NCI-H187 (cell line): ENCODE results near the gene COMMD2.

ENCODE experiments used
- DNase-seq, 2 experiments: peaks; one replicate each; lab custom pipeline; 2025; lab: John Stamatoyannopoulos, UW

Gene COMMD2

DNA sequence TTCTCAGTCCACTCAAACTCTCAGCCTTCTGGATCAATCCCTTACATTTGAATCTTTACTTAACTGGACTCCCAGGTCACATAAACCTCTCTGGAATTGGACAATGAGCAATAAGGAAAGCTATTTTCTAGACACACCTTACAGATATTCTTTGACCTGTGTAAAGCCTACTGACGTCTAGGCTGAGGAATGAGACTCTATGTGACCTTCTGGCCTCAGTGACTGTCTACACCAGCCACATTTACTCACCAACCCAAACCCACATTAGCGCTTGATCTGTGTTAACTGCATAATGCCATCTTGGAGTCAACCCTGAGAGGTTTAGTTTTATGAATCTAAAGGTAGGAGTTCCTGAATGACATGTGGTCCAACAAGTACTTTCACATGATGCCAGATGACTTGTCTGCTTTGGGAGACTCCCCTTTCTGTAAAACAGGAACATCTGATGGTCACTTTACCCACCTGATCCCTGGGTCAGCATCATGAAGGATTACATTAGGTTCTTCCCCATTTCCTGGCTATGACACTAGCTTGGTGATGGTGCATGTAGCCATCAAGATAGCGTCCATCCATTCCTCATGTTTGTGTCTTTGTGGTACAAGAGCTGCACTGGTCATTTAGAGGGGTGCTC is 11.4 kb upstream of the COMMD2 start:
- DNase-seq: no peak

DNA sequence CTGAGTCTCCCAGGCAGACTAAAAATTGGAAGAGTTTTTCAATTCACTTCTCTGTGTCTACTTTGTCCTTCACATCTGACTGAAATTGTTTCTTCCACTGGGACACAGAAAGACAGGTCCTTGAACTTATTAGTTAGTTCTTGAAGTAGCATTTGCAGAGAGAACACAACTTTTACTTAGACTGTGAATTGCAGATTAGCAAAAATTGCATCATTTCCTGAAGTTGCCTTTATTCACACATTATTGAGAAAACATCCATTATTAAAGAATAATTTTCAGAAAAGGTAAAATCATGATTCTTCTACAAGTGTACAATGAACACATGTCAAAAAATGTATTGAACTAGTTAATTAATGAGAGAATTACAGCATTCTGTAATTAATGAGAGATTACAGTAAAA is 1.4 kb upstream of the COMMD2 start:
- DNase-seq: no peak

GRCh38 chr3:149752788-149753136 is 473 bp upstream of the COMMD2 start:
- no peak for DNase-seq

- DNase-seq: no peak
These were observed 738 bp downstream of the COMMD2 start for GRCh38 chr3:149751551-149751950.

- DNase-seq: no peak
These were observed 7.7 kb downstream of the COMMD2 start for GRCh38 chr3:149744606-149745005.

DNA sequence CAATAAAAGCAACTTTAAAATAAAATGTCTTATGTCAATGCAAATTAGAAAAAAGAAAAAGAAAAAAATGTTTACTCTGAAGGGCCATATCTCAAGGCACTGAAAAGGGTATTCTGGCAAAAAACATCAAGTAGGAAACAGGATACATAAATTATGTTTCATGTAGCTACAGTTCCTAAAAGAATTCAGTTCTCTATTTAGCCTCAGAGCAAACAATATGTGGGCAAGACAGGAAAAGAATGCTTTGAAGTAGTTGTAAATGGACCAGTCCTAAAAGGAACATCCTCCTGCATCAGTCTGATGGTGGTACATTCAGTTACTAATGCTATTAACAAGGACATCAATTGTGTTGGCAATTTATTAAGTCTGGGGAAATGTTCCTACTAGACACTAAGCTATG is 8.1 kb downstream of the COMMD2 start:
- no peak for DNase-seq

DNA sequence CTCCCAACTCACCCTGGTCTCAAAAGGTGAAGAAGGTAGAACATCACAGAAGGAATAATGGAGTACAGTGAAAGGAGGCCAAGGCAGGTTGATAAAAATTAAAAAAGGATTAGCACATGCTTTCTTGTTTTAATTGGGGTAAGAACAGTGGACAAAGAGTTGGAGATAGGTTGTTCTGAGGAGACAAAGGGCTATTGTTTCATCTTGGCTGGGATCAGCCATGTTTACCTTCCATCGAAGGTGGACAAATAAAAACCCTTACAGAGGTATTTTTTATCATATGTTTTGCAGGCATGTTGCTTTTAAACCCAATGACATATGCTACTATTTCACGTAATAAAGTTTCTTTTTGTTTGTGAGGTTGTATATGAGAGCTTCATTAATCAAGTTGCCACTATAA is 12.9 kb downstream of the COMMD2 start:
- no peak for DNase-seq

DNA sequence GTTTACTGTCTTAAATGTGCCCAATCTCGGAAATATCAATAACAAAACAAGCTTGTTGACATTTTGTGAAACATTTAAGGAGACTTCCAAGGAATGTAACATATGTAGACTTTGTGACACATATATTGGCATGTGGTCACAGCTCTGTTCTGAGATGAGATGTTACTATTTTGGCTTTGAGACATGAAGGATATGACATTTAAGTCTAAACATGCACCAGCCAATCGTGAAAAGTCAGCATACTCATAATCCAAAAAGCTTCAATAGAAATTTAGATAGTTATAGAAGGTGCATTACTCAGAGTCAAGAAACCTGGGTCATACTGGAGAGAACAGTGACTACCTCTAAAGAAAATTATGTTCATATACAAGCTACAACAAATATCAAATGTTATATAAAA is 13.4 kb downstream of the COMMD2 start:
- DNase-seq: no peak

DNA sequence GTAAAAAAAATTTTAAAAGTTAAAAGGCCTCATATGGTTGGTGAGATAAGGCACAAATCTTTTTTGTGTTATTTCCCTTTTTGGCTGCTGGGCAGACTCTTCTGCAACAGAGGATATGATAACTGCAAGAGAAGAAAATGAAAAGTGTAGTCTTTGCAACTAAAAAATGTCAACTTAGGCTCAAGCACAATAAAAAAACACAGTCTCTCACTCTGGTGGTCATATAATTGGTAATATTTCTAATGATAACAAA is 15.4 kb downstream of the COMMD2 start:
- no peak for DNase-seq

- no peak for DNase-seq
These were observed 15.9 kb downstream of the COMMD2 start for GRCh38 chr3:149736175-149736952.

DNA sequence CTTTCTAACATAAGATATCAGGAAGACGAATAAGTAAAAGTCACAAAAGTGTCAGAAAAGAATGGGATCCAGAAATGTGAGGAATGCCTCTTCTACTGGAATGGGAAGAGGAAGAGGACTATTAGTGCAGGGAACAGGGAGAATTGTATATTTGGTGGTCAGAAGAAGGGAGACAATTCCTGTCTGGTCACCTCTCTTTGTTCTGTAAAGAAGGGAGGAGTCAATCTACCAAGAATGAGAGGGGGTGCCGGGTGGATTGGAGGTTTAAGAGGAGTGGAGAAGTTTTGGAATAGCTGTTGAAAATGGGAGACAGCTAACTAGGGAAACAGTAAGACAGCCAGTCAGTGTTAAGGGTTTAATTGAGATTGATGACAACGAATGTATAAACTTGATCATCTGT is 20.1 kb downstream of the COMMD2 start:
- DNase-seq: no peak

DNA sequence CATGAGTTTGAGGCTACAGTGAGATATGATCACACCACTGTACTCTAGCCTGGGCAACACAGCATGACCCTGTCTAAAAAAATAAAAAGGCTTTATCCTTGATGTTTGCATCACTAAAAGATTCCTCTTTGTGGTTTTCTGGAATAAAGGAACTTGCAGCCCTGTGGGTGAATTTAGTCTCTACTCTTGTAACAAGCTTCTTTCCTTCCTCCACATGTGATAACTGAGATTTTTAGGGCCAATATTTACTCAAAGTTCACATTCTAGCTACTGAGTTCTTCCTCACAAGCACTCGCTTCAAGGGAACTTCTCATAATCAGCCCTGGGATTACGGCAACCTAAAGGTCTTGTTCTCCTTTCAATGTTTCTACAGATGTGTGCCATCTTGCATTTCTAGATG is 24.6 kb downstream of the COMMD2 start:
- DNase-seq: no peak

DNA sequence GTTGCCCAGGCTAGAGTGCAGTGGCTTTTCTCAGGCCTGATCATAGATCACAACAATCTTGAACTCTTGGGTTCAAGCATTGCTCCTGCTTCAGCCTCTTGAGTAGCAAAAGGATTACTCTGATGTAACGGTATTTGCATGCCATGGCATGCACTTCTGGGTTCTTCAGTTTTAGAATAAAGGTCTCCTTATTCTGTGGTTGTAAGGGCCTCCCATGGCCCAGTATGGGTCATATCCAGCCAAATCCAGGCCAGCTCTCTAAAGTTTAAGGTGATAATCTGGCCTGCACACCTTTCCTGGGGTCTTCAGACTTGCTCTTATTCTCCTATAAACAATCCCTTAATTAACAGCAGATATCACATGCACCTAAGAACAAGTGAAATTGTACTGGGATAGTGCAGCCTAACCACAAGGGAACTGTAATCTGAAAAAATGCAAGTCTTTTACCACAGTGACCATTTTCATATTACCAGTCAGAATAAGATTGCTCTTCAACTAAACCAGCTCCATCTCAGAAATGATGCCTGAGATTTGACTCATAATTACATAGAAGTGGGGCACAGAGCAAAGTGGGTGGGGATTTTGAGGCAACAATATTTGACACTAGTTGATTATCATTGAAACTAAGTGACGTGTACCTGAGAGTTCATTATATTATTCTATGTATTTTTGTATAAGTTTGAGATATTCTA is 25.4 kb downstream of the COMMD2 start:
- DNase-seq: no peak

DNA sequence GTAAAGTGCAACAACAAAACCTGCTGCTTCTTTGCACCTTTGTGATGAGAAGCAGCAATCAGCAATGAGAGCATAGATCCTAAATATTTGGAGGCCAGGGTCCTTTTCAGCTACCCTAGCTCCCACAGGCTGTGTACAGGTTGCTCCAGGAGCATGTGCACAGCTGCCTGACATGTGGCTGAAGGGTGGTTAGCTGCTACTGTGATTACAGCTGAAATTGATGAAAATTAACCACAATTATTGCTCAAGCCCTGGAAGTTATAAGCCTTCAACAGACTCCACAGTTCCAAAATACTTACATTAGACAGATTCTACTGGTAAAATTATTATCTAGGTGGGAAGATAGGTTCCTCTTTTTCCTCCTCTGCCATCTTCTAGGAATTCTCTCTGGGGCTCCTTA is 28.5 kb downstream of the COMMD2 start:
- DNase-seq: no peak

DNA sequence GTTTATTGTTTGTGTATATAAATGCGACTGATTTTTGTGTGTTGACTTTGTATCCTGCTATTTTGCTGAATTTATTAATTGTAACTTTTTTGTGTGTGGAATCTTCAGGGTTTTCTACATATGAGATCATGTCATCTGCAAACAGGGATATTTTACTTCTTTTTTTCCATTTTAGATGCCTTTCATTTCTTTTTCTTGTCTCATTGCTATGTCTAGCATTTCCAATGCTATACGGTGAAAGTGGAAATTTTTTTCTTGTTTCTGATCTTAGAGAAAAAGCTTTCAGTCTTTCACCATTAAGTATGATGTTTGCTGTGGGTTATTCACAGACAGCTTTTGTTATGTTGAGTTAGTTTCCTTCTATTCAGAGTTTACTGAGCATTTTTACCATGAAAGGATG is 31.4 kb downstream of the COMMD2 start:
- no peak for DNase-seq

GRCh38 chr3:149717391-149718056 is 34.8 kb downstream of the COMMD2 start:
- DNase-seq: no peak

- no peak for DNase-seq
These were observed 35.3 kb downstream of the COMMD2 start for GRCh38 chr3:149716984-149717383.

- DNase-seq: no peak
These were observed 37.0 kb downstream of the COMMD2 start for GRCh38 chr3:149715247-149715646.

DNA sequence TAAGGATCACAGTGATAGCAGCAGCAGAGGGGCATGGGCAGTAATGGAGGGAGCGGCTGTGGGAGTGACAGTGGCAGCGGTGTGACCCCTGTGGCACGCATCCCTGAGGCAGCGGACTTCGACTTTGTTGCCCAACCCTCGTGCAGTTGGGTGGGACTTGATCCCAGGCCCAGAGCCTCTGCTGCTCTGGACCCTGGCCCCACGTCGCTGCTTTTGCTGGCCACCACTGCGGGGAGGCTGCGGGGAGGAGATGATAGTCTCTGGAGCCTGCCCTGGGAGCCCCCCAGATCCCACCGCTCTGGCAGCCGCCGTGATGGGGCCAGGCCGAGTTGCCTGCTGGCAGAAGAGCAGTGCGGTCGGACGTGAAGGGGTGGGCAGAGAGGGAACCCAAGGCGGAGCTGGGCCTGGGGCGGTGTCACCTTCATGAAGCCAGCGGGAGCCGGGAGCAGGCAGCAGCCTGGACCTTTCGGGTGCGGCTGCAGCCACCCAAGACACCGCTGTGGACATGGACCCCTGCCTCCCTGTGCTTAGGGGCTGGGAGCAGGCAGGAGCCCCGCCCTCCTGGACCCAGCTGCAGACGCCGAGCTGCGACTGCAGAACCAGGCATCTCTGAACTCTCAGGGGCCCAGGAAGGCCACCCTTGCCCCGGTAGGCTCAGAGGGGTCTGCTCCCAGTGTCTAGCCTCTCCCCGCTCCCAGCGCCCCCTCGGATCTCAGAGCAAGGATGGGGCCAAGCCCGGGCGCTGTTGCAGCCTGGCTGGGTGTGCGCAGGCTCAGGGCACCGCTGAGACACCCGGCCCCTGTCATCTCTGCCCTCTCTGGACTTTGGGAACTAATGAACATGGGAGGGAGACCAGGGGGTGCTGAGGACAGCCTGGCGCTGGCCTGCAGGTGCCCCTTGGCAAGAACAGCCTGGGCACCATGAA is 38.3 kb downstream of the COMMD2 start:
- no peak for DNase-seq

- no peak for DNase-seq
These were observed 45.4 kb downstream of the COMMD2 start for GRCh38 chr3:149706905-149707304.

GRCh38 chr3:149705416-149705815 is 46.9 kb downstream of the COMMD2 start:
- DNase-seq: no peak

DNA sequence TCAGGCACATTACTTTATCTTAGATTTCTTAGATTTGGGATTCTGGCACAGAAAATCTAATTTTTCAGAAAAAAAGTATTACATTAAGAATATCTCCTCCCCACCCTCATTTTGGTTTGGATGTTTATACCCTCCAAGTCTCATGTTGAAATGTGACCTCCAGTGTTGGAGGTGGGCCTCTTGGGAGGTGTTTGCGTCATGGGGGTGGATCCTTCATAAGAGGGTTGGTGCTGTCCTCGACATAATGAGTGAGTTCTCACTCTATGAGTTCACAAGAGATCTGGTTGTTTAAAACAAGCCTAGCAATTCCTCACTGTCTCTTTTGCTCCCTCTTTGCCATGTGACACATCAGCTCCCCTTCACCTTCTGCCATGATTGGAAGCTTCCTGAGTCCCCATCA is 48.8 kb downstream of the COMMD2 start:
- no peak for DNase-seq
